Fibroblast of skin of back (primary cell): ENCODE measurements around the gene INA. TPM values are rescaled to one million over a fixed set of nuclear protein-coding genes. Genes with fewer than 3 reads are reported as not detected.
A peak's percentile ranks its signal among the peaks of the same experiment; 100 is the strongest.
"Not testable (repeated sequence)": the region's sequence is repeated elsewhere in the genome, so short reads cannot be mapped to it uniquely, and the experiment has no call there.

ENCODE experiments used
- DNase-seq: peaks from one replicate; pipeline ENCODE4 v3.0.0-alpha.2; 2013
- polyA plus RNA-seq, 2 experiments: library from polyadenylated mRNA; unstranded; fragments of 120-200 nt; gene quantifications; one replicate each; pipeline ENCODE4 v1.2.1, GENCODE V29; 2013; ENCODE audit not compliant: insufficient read length in 2 of 2

INA gene
- polyA plus RNA-seq (2013, experiment 1 of 2; ENCODE audit: insufficient read length), result 9.4 TPM
- polyA plus RNA-seq (2013, experiment 2 of 2; ENCODE audit: insufficient read length), result 4.4 TPM

DNA sequence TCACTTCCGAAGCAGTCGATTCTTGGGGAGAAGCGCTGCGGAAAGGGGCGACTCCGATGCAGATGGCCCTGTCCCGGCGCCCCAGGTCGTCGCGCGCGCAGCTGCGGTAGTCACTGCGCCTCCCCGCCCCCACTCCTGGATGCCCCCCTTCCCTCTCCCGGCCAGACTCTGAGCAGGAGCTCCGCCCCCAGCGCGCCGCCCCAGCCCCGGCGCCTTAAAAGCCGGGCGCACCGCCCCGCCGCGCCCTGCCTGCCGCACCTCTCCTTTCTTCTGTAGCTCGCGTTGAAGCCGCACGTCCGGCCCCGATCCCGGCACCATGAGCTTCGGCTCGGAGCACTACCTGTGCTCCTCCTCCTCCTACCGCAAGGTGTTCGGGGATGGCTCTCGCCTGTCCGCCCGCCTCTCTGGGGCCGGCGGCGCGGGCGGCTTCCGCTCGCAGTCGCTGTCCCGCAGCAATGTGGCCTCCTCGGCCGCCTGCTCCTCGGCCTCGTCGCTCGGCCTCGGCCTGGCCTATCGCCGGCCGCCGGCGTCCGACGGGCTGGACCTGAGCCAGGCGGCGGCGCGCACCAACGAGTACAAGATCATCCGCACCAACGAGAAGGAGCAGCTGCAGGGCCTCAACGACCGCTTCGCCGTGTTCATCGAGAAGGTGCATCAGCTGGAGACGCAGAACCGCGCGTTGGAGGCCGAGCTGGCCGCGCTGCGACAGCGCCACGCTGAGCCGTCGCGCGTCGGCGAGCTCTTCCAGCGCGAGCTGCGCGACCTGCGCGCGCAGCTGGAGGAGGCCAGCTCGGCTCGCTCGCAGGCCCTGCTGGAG lies at the start of gene INA:
Gene INA (plus strand): TSS at position 243 of the 817 bp plus-strand sequence. CDS start 74 bp downstream, at position 317.
- DNase-seq, result peak; percentile 71

DNA sequence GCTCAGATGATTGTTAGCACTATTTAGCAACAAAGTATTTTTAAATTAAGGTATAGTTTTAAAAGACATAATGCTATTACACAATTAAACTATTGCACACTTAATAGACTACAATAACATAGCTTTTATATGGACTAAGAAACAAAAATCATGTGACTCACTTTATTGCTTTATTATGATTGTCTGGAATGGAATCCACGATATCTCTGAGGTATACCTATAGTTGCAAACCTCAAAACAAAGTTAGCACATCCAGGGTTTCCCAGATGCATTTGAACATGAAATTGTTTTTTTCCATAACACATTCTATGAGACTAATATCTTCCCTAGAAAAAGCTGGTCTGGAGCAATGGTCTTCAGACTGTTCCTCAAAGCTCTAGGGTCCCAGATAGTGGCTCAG lies 49.5 kb upstream of the INA start:
- no peak for DNase-seq

DNA sequence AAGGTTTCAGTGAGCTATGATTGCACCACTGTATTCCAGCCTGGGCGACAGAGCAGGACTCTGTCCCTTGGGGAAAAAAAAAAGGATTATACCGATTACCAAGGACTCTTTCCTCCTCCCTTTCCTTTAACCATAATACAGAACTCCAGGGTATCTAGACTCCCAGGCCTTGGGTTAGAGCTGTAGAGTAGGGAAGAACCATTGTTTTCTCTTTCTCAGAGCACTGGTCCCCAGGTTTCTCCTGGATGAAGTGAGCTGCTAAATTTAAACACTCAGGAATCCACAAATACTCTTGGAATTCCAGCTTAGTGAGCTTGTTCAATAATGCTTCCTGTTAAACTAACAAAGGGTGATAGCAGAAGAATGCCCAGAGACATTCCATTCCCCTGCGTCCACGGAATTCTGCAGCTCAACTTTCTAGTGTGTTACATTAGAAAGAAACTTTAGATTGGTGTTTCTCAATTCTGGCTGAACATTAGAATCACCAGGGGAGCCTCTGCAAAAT lies 45.8 kb upstream of the INA start:
- DNase-seq, result peak; percentile 99

DNA sequence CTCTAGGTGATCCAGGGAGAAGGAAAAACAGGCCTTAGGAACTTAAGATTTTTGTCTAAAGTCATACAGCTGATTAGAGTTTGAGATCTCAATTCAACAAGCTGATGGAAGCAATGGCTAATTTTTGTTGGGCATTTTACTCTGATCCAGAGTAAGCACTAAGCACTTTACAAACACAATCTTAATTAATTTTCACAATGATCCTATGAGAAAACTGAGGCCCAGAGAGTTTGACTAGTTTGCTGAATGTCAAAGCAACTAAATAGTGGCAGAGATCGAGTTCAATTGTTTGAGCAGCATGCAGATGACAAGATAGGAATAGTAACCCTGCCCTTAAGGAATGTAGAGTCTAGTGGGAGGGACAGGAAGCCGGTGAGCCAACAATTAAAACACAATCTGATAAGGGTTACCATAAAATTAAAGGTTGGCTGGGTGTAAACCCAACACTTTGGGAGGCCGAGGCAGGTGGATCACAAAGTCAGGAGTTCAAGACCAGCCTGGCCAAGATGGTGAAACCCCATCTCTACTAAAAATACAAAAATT lies 44.7 kb upstream of the INA start:
- DNase-seq, result peak; percentile 55

DNA sequence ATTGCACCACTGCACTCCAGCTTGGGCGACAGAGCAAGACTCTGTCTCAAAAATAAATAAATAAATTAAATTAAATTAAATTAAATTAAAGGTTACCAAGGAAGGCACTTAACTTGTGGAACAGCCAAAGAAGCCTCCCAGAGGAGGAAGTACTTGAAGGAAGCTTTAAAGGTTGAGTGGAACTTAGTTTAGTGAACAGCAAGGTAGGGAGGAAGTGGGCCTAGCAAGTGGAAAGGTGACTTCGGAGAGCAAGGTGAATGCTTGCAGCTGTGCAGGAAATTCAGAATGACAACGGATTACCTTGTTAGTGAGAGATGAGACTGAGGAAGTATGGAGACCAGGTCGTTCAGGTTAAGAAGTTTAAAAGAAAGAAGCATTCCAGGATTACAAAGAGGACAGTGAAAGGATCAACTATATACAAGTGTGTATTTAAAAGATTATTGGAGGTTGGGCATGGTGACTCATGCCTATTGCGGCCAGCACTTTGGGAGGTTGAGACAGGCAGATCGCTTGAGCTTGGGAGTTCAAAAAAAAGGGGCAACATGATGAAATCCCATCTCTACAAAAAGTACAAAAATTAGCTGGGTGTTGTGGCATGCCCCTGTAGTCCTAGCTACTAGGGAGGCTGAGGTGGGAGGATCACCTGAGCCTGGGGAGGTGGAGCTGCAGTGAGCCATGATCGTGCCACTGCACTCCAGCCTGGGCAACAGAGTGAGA lies 44.0 kb upstream of the INA start:
- peak; percentile 75 for DNase-seq

DNA sequence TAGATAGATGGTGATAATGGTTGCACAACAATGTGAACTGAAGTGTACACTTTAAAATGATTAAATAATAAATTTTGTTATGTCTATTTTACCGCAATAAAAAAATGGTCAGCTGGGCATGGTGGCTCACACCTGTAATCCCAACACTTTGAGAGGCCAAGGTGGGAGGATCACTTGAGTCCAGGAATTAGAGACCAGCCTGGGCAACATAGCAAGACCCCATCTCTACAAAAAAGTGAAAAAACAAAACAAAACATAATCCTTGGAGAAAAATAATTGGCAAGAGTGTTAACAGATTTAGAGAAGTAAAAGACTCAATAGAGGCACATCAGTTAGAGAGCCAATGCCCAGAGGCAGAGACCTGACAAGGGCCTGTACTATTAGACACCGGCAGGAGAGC lies 41.2 kb upstream of the INA start:
- no peak for DNase-seq

DNA sequence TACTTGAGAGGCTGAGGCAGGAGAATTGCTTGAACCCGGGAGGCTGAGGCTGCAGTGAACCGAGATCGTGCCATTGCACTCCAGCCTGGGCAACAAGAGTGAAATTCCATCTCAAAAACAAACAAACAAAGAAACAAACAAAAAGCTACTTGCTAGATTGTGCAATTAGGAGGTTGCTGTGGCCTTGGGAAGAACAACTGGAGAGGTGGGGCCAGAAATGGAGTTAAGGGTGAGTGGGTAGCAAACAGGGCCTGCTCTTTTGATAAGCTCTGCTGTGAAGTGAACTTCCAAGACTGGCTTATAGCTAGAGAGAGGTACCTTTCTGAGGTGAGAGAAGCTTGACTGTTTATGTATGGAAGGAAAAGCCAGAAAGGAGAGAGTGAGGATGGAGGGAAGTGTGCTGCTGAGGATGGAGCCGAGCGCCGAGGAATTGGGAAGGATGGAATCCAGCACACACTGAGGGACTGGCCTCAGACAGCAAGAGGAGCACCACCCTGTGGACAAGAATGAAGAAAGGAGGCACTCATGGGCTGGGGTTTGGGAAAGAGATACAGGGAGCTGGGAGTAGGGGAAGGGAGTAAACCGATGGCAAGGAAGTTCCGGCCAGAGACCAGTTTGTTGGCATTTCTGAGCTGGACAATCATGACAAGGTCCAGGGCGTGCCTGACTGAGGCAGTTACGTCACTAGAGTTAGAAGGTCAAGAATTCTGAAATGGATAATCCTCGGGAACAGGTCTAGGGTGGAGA lies 38.3 kb upstream of the INA start:
- peak; percentile 73 for DNase-seq

DNA sequence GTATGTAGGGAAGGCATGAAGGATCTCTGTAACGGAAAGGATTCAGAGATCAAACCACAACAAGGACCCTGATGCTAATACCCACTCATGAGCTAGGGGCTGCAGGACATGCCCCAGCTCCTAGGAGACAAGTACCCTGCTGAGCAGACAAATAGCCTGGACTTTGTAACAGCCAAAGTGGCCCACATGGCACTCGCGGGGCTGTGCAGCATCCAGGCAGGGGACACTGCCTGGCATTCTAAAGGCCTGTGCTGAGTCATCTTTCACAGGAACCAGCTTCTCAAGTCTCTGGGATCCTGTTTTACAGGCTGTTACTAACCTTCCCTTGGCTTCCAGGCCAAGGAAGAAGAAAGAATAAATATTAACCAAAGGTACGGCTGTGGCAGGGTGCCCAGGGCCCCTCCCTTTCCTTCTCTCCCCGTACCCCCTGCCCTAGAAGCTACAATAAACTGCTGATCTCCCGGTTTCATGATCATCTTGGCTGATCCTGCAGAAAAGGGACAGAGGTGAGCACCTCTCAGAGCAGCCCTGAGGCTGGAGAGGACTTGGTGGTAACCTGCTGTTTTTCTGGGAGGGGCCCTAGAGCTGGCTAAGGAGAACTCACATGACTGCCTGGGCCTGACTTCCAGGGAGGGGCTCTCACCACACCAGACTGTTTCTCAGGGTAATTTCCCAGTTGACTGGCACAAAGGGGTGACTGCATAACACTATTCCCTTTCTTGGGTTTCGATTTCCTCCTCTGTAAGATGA lies 35.5 kb upstream of the INA start:
- peak; percentile 68 for DNase-seq

DNA sequence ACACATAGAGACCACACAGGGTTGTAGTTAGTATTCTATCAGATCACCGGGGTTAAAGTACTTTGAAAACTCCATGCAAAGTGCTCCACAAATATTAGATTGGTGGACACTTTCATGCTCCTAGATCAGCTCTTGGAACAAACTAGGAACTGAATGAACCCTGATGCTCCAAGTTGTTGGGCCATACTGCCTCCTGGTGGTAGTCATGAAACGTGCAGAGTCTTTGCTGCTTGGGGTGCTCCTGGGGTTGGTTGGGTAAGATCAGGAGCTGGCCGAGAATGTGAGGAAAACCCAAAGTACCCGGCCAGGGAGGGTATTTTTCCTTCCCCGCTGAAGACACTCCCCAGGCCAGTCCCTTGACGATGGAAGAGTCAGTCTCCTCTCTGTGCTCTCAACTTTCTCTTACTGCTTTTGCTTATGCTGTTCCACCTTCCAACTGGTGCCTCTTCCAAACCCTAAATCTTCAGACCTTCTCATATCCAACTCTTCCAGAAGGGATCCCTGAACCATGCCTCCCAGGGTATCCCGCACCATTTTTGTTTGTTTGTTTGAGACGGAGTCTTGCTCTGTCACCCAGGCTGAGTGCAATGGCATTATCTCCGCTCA lies 32.2 kb upstream of the INA start:
- peak; percentile 76 for DNase-seq

DNA sequence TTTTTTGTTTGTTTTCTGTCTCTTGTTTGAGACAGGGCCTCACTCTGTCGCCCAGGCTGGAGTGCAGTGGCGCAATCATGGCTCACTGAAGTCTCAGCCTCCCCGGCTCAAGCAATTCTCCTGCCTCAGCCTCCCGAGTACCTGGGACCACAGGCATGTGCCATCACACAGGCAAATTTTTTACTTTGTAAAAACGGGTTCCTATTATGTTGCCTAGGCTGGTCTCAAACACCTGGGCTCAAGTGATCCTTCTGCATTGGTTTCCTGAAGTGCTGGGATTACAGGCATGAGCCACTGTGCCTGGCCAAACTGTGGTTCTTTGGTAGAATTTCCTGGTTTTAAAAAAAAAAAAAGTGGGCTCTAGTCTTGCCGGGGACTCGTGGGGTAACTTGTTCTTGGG lies 31.4 kb upstream of the INA start, which contains the start of gene RPEL1:
Gene RPEL1 (plus strand): TSS at position 301 of the 400 bp plus-strand sequence. CDS start 110 bp downstream, outside the sequence.
- DNase-seq, result not testable (repeated sequence)

DNA sequence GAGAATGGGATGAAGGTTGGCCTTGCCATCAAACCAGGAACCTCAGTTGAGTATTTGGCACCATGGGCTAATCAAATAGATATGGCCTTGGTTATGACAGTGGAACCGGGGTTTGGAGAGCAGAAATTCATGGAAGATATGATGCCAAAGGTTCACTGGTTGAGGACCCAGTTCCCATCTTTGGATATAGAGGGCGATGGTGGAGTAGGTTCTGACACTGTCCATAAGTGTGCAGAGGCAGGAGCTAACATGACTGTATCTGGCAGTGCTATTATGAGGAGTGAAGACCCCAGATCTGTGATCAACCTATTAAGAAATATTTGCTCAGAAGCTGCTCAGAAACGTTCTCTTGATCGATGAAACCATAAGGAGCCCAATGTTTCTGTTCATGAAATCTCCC lies 30.6 kb upstream of the INA start:
- DNase-seq, result no peak

DNA sequence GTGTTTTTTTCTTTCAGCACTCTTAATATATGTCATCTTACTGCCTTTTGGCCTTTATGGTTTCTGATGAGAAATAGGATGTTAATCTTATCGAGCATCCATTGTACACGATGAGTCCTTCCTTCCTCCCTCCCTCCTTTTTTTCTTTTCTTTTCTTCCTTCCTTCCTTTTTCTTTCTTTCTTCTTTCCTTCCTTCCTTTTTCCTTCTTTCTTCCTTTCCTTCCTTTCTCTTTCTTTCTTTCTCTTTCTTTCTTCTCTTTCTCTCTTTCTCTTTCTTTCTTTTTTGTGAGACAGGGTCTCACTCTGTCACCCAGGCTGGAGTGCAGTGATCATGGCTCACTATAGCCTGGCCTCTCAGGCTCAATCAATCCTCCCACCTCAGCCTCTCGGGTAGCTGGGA lies 22.8 kb upstream of the INA start:
- DNase-seq, result no peak

DNA sequence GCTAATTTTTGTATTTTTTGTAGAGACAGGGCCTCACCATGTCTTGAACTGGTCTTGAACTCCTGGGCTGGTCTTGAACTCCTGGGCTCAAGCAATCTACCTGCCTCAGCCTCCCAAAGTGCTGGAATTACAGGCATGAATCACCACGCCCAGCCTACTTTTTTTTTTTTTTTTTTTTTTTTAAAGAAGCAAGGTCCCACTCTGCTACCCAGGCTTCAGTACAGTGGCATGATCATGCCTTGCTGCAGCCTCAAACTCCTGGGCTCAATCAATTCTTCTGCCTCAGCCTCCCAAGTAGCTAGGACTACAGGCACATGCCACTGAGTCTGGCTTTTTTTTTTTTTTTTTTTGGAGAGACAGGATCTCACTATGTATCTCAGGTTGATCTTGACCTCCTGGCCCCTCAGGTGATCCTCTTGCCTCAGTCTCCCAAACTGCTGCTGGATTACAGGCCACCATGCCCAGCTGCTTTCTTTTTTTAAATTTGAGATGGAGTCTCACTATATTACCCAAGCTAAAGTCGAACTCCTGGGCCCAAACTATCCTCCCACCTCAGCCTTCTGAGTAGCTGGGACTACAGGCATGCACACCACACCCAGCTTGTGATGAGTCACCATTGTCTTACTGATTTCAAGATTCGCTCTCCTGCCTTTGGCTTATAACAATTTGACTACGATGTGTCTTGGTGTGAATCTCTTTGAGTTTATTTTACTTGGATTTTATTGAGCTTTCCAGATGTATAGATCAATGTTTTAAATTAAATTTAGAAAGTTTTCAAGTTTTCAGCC lies 22.2 kb upstream of the INA start:
- DNase-seq, result peak; percentile 54

DNA sequence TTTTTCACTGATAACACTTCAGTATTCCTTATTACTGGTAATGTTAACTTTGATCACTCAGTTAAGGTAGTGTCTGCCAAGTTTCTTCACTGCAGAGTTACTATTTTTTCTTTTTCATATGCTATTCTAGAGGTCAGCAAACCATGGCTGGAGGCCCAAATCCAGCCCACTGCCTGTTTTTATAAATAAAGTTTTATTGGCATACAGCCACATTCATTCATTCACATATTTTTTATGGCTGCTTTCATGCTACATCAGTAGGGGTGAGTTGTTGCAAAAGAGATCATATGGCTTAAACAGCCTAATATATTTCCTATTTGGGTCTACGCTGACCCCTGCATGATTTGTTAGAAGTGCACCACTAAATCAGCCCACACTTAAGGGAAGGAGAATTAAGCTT lies 20.3 kb upstream of the INA start:
- DNase-seq, result no peak

DNA sequence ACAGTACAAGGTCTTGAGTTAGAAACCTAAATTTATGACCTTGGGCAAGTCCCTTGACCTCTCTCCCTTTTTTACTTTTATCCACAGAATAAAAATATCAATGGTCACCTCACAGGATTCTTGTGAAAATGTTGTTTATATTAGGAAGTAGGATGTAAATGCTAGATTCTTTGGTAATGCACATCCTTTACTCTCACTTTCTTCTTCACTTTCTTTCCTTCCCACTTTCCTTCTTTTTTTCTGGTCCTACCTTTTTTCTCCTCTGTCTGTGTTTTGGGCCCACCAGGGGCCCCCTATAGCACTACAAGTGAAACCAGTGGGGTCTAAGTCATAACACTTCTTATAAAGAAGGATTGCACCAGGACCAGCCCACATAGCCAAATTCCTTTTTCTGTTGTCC lies 19.1 kb upstream of the INA start:
- DNase-seq, result no peak

DNA sequence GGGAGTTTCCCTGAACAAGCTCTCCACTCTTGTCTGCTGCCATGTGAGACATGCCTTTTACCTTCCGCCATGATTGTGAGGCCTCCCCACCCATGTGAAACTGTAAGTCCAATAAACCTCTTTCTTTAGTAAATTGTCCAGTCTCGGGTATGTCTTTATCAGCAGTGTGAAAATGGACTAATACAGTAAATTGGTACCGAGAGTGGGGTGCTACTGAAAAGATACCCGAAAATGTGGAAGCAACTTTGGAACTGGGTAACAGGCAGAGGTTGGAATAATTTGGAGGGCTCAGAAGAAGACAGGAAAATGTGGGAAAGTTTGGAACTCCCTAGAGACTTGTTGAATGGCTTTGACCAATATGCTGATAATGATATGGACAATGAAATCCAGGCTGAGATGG lies 18.0 kb upstream of the INA start:
- not testable (repeated sequence) for DNase-seq

DNA sequence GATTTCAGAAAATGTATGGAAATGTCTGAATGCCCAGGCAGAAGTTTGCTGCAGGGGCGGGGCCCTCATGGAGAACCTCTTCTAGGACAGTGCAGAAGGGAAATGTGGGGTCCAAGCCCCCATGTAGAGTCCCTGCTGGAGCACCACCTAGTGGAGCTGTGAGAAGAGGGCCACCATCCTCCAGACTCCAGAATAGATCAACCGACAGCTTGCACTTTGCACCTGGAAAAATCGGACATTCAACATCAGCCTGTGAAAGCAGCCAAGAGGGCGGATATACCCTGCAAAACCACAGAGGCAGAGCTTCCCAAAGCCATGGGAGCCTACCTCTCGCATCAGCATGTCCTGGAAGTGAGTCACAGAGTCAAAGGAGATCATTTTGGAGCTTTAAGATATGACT lies 16.9 kb upstream of the INA start:
- no peak for DNase-seq

DNA sequence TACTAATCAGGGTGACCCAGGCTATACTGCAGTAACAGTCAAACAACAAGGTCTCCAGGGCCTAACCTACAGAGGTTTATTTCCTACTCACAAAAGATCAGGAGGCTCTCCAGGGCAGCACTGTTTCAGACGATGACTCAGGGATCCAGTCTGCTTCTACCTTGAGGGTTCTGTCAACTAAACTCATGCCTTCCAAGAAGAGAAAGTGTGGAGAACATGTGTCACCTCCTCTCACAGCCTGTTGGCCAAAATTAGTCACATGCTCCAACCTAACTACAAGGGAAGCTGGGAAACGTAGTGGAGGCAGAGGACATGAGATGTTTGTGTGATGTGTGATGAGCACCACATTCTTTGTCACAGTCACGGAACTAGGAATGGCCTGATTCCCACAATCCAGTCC lies 14.7 kb upstream of the INA start:
- peak; percentile 26 for DNase-seq

DNA sequence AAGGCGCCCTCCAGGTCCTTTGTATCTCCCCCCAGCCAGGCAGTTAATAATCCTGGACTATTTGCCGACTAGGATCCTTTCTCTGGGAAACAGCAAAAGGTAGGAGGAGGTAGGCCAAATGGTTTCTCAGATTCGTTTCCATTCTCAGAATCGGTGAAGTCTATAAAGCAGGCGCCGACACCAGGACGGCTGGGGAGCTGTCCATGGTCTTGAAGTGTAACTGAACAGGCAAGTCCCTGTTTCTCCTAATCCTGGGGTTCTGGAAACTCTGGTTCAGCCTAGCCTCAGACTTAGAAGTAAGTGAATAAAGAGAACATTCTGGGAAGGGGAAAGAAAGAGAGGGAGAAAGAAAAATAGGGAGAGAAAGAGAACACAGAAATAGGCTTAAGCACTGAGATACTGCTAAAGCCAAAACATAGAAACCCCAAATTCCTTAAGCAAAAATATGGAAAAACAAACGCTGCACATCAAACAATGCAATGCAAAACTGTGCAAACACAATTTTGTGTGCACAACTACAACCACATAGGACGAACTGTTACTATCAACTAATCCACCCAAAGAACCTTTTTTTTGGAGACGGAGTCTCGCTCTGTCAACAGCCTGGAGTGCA lies 11.1 kb upstream of the INA start:
- DNase-seq, result peak; percentile 70

DNA sequence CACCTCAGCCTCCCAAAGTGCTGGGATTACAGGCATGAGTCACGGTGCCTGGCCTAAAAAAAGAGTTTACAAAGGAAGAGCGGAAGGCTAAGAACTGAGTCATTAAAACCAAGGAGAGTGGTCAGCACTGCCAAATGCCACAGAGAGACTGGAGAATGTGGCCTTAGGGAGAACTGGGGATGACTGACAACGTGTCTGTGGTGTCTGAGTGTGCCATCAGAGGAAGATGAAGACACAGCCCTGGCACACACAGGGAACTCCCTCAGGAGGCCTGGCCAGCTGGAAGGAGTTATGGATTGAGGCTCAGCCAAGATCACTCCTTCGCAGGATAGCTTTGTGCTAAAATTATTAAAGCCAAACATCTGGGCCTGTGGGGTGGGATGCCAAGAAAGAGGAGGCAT lies 3.9 kb upstream of the INA start:
- peak; percentile 100 for DNase-seq
